ENCODE results near the gene MOB3A.

Gene MOB3A

DNA sequence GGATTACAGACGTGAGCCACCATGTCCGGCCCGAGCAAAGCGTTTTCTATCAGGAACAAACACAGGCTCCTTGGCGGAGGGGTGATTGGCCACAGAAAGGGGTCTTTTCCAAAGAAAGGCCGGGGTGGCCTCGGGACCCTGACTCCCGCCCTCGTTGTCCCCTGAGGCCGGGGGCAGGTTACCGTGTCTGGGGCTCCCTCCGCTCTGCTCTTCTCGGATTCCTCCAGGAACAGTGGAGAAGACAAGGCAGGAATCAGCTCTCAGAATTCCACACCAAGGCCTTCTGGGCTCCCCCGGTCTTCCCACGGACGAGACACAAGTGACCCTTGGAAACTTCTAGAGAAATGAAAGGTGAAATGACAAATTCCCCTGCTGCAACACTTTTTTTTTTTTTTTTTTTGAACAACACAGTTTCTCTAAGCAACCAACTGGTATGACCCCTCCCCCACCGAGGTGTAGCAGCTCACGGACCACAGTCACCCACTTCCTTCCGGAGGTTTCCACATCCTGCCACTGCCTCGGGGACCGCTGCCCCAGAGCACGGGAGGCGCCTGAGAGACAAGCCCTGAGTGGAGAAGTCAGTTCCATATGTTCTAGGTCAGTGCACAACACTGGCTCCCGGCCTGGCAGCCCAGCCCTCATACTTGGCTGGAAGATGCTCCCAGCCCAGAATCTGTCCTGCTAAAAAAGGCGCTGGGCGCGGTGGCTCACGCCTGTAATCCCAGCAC, 11.0 kb downstream of the MOB3A start:
- H3K9me3 ChIP-seq (ENCODE audit: insufficient read depth, low read depth, low read length), result no peaks in the 10 kb centered on the region
- H3K36me3 ChIP-seq (ENCODE audit: insufficient read depth, low read length), result peaks cover 7% of the 10 kb centered on the region; the same call in 1 of the 2 replicates
- no peaks in the 10 kb centered on the region for H3K27me3 ChIP-seq (ENCODE audit: insufficient read depth, low read length, poor library complexity, severe bottlenecking)
- peaks cover 78% of the 10 kb centered on the region for H3K4me1 ChIP-seq (ENCODE audit: insufficient read depth, low read length, poor library complexity, severe bottlenecking)
- H4K20me1 ChIP-seq (ENCODE audit: insufficient read depth, low read length, poor library complexity, severe bottlenecking), result peaks cover 29% of the 10 kb centered on the region
- H3K9me2 ChIP-seq (replicated peaks; ENCODE audit: low read depth, low read length), result no peaks in the 10 kb centered on the region
- H3K9ac ChIP-seq (ENCODE audit: low read depth, low read length, poor library complexity, severe bottlenecking), result peak overlapping the region; percentile 100
- peaks cover 88% of the 10 kb centered on the region for H3K79me2 ChIP-seq (ENCODE audit: insufficient read depth, low read length)
- peaks cover 3% of the 10 kb centered on the region for H3F3A ChIP-seq (ENCODE audit: low read depth)
- peak overlapping the region; percentile 99 for H3K4me3 ChIP-seq (ENCODE audit: low read length, poor library complexity, severe bottlenecking)
- TF ChIP-seq, protein P1, sequence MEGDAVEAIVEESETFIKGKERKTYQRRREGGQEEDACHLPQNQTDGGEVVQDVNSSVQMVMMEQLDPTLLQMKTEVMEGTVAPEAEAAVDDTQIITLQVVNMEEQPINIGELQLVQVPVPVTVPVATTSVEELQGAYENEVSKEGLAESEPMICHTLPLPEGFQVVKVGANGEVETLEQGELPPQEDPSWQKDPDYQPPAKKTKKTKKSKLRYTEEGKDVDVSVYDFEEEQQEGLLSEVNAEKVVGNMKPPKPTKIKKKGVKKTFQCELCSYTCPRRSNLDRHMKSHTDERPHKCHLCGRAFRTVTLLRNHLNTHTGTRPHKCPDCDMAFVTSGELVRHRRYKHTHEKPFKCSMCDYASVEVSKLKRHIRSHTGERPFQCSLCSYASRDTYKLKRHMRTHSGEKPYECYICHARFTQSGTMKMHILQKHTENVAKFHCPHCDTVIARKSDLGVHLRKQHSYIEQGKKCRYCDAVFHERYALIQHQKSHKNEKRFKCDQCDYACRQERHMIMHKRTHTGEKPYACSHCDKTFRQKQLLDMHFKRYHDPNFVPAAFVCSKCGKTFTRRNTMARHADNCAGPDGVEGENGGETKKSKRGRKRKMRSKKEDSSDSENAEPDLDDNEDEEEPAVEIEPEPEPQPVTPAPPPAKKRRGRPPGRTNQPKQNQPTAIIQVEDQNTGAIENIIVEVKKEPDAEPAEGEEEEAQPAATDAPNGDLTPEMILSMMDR (conservative IDR thresholded peaks at IDR 0.05; ENCODE audit: low read length), result no peak
- TF ChIP-seq EZH2phosphoT487 (IDR thresholded peaks at IDR 0.05; ENCODE audit: borderline replicate concordance), result no peak
- H3K4me2 ChIP-seq (ENCODE audit: low read depth, low read length, poor library complexity, severe bottlenecking), result peak overlapping the region; percentile 88
- H2AFZ ChIP-seq (ENCODE audit: low read length), result no peak overlapping the region

DNA sequence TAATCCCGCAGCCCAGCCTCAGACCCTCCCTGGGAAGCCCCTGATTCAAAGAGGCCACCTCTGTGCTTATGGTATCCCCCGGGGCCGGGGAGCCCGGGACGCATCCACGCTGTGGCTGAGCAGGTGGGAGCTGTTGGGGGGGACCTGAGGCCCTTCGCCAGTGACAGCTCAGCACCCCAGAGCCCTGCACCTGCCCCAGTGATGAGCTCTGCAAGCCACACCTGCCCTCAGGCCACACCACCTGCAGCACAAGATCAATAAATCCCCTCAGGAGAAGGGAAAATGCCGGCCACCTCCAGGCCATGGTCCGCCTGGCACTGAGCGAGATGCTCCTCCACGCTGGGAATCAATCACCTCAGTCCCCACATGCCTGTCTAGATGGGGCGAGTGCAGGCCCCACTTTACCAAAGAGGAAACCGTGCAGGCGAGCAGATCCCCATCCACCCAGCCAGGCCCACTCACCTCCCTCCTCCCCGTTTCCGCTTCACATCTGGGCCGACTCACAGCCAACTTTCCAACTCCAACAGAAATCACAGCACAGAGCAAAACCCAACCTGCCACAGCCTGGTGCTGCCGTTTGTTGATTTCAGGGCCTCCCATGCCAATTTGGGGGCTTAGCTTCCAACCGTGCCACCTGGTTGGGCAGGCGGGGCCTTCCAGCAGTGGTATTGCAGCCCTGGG, 12.8 kb downstream of the MOB3A start:
- Histone ChIP-seq H3K9me2 (replicated peaks; ENCODE audit: low read depth, low read length) (no peaks in the 10 kb centered on the region), H3K9ac (ENCODE audit: low read depth, low read length, poor library complexity, severe bottlenecking) (peak overlapping the region; percentile 100), H2AFZ (ENCODE audit: low read length) (no peak overlapping the region), H3F3A (ENCODE audit: low read depth) (peaks cover 3% of the 10 kb centered on the region), H3K4me2 (ENCODE audit: low read depth, low read length, poor library complexity, severe bottlenecking) (peak overlapping the region; percentile 88), H3K4me1 (ENCODE audit: insufficient read depth, low read length, poor library complexity, severe bottlenecking) (peaks cover 65% of the 10 kb centered on the region), H3K79me2 (ENCODE audit: insufficient read depth, low read length) (peaks cover 92% of the 10 kb centered on the region), H3K36me3 (ENCODE audit: insufficient read depth, low read length) (peaks cover 11% of the 10 kb centered on the region; the same call in 1 of the 2 replicates), H4K20me1 (ENCODE audit: insufficient read depth, low read length, poor library complexity, severe bottlenecking) (peaks cover 47% of the 10 kb centered on the region), H3K27me3 (ENCODE audit: insufficient read depth, low read length, poor library complexity, severe bottlenecking) (no peaks in the 10 kb centered on the region), H3K9me3 (ENCODE audit: insufficient read depth, low read depth, low read length) (no peaks in the 10 kb centered on the region), H3K4me3 (ENCODE audit: low read length, poor library complexity, severe bottlenecking) (peak overlapping the region; percentile 99)
- no peak for TF ChIP-seq EZH2phosphoT487 (IDR thresholded peaks at IDR 0.05; ENCODE audit: borderline replicate concordance)
- TF ChIP-seq, protein P1 (conservative IDR thresholded peaks at IDR 0.05; ENCODE audit: low read length), result no peak

- Histone ChIP-seq H3K27me3 (ENCODE audit: insufficient read depth, low read length, poor library complexity, severe bottlenecking) (no peaks in the 10 kb centered on the region), H3K79me2 (ENCODE audit: insufficient read depth, low read length) (peaks cover 92% of the 10 kb centered on the region), H3K4me2 (ENCODE audit: low read depth, low read length, poor library complexity, severe bottlenecking) (peak overlapping the region; percentile 88), H2AFZ (ENCODE audit: low read length) (no peak overlapping the region), H3K9me2 (replicated peaks; ENCODE audit: low read depth, low read length) (no peaks in the 10 kb centered on the region), H4K20me1 (ENCODE audit: insufficient read depth, low read length, poor library complexity, severe bottlenecking) (peaks cover 52% of the 10 kb centered on the region), H3K9me3 (ENCODE audit: insufficient read depth, low read depth, low read length) (no peaks in the 10 kb centered on the region), H3K36me3 (ENCODE audit: insufficient read depth, low read length) (peaks cover 23% of the 10 kb centered on the region), H3K4me3 (ENCODE audit: low read length, poor library complexity, severe bottlenecking) (peak overlapping the region; percentile 99), H3K4me1 (ENCODE audit: insufficient read depth, low read length, poor library complexity, severe bottlenecking) (peaks cover 54% of the 10 kb centered on the region), H3F3A (ENCODE audit: low read depth) (peaks cover 3% of the 10 kb centered on the region), H3K9ac (ENCODE audit: low read depth, low read length, poor library complexity, severe bottlenecking) (peak overlapping the region; percentile 100)
- TF ChIP-seq, protein P1 (conservative IDR thresholded peaks at IDR 0.05; ENCODE audit: low read length), result no peak
- no peak for TF ChIP-seq EZH2phosphoT487 (IDR thresholded peaks at IDR 0.05; ENCODE audit: borderline replicate concordance)
Observed at GRCh38 chr19:2081873-2082810, 14.0 kb downstream of the MOB3A start.

Data from Loucy (cell line).